Breast epithelium (tissue), 4 donors: Measurements from ENCODE around the gene SCGB1D4. TPM values are rescaled to one million over a fixed set of nuclear protein-coding genes. Genes with fewer than 3 reads are reported as not detected.
A peak's percentile ranks its signal among the peaks of the same experiment; 100 is the strongest.

Experiments used
- DNase-seq, 2 donors: peaks; one replicate each; pipeline ENCODE4 v3.0.0-alpha.2; 2019; ENCODE audit warnings: low spot score in 2 of 2
- H3K27ac ChIP-seq, 2 donors: fragments of 200-600 bp; sonication (generic) in 1 of 2; one replicate each; pipeline ENCODE4 v1.5.1; 2016 to 2019; ENCODE audit warnings: mild to moderate bottlenecking in 1 of 2
- H3K27me3 ChIP-seq, 2 donors: fragments of 200-600 bp; sonication (generic) in 1 of 2; one replicate each; pipeline versions ENCODE4 v1.5.1 to v1.6.0; 2017 to 2019; ENCODE audit warnings: control low read depth in 1 of 2, mild to moderate bottlenecking in 1 of 2
- H3K36me3 ChIP-seq: fragments of 200-600 bp; one replicate; pipeline ENCODE4 v1.5.1; 2019
- H3K4me1 ChIP-seq, 2 donors: fragments of 200-600 bp; sonication (generic); one replicate each; pipeline ENCODE4 v1.5.1; 2016 to 2019; ENCODE audit warnings: control low read depth in 1 of 2
- H3K4me3 ChIP-seq, 3 donors: fragments of 200-600 bp; sonication (generic); 1 replicate in 2 of 3; 2 replicates in 1 of 3; pipeline ENCODE4 v1.5.1; 2016 to 2019; ENCODE audit warnings: mild to moderate bottlenecking in 3 of 3, moderate library complexity in 2 of 3
- H3K9me3 ChIP-seq, 2 donors: fragments of 200-600 bp; sonication (generic) in 1 of 2; one replicate each; pipeline ENCODE4 v1.5.1; 2016 to 2019; ENCODE audit warnings: control low read depth in 1 of 2
- CTCF ChIP-seq, 3 donors: fragments of 450-650 bp; IDR thresholded peaks; one replicate each; pipeline ENCODE4 v1.5.1; 2016 to 2017; ENCODE audit warnings: antibody characterized with exemption in 3 of 3, mild to moderate bottlenecking in 3 of 3, moderate library complexity in 3 of 3
- POLR2A ChIP-seq: fragments of 450-650 bp; IDR thresholded peaks from one replicate; pipeline ENCODE4 v1.6.1; 2016; ENCODE audit warnings: antibody characterized with exemption, mild to moderate bottlenecking, moderate library complexity
- POLR2AphosphoS5 ChIP-seq, 3 donors: sonication (generic); formaldehyde crosslinking; IDR thresholded peaks; one replicate each; pipeline ENCODE4 v1.6.1; 2017; ENCODE audit warnings: antibody characterized with exemption in 3 of 3
- intact Hi-C: fragments of 100-400 bp; cut with DNase I; formaldehyde crosslinking; loops from one replicate; pipeline ENCODE4 v1.15.1; 2023; ENCODE audit warnings: low total_unique reads
- total RNA-seq, 3 donors: library from RNA; depleted of rRNA; stranded (reverse); fragments of >200 nt; gene quantifications; one replicate each; pipeline ENCODE4 v1.1.0, GENCODE V29; 2016

SCGB1D4 gene
- total RNA-seq, 3 donors from 2014 or later = not detected

- no peaks in the 10 kb centered on the region for H3K36me3 ChIP-seq
- no peaks in the 10 kb centered on the region for H3K4me1 ChIP-seq
- no peaks in the 10 kb centered on the region for H3K9me3 ChIP-seq
- H3K4me3 ChIP-seq = no peak overlapping the region
- intact Hi-C loops = no loop called here
- no peaks in the 10 kb centered on the region for H3K27me3 ChIP-seq
- no peak for DNase-seq
- TF ChIP-seq POLR2AphosphoS5 (IDR thresholded peaks at IDR 0.05) (no peak), POLR2A (no peak), CTCF (IDR thresholded peaks at IDR 0.05) (no peak)
- no peak overlapping the region for H3K27ac ChIP-seq
Observed at GRCh38 chr11:62306227-62306626, 7.4 kb upstream of the SCGB1D4 start.

- Histone ChIP-seq H3K4me3 (no peak overlapping the region), H3K36me3 (no peaks in the 10 kb centered on the region), H3K4me1 (no peaks in the 10 kb centered on the region), H3K9me3 (no peaks in the 10 kb centered on the region), H3K27ac (no peak overlapping the region), H3K27me3 (peaks cover 0 to 5% of the 10 kb centered on the region in 2 donors)
- intact Hi-C loops = no loop called here
- no peak for TF ChIP-seq CTCF (IDR thresholded peaks at IDR 0.05)
- TF ChIP-seq POLR2A = no peak
- no peak for TF ChIP-seq POLR2AphosphoS5 (IDR thresholded peaks at IDR 0.05)
- DNase-seq = no peak
Observed at GRCh38 chr11:62295504-62295903, 3.4 kb downstream of the SCGB1D4 start.

GRCh38 chr11:62280452-62280851 is 18.4 kb downstream of the SCGB1D4 start:
- H3K27me3 ChIP-seq = no peaks in the 10 kb centered on the region
- intact Hi-C loops = no loop called here
- no peaks in the 10 kb centered on the region for H3K4me1 ChIP-seq
- no peaks in the 10 kb centered on the region for H3K36me3 ChIP-seq
- H3K4me3 ChIP-seq = no peak overlapping the region
- H3K9me3 ChIP-seq = no peaks in the 10 kb centered on the region
- DNase-seq = no peak
- TF ChIP-seq CTCF (IDR thresholded peaks at IDR 0.05) = no peak
- TF ChIP-seq POLR2A = no peak
- TF ChIP-seq POLR2AphosphoS5 (IDR thresholded peaks at IDR 0.05) = no peak
- no peak overlapping the region for H3K27ac ChIP-seq

GRCh38 chr11:62273789-62274275 is 25.0 kb downstream of the SCGB1D4 start:
- Histone ChIP-seq H3K4me3 (no peak overlapping the region), H3K4me1 (no peaks in the 10 kb centered on the region), H3K36me3 (no peaks in the 10 kb centered on the region), H3K27ac (peak overlapping the region in 1 of 2 donors; percentile 3), H3K9me3 (no peaks in the 10 kb centered on the region), H3K27me3 (no peaks in the 10 kb centered on the region)
- no peak for DNase-seq
- TF ChIP-seq CTCF (IDR thresholded peaks at IDR 0.05) (no peak), POLR2A (no peak), POLR2AphosphoS5 (IDR thresholded peaks at IDR 0.05) (no peak)
- intact Hi-C loops = loop anchor here (10.0 kb wide), 1 partner anchor 2001 kb away; no protein-coding TSS in a partner anchor

- no peaks in the 10 kb centered on the region for H3K9me3 ChIP-seq
- no peak overlapping the region for H3K27ac ChIP-seq
- no peaks in the 10 kb centered on the region for H3K27me3 ChIP-seq
- TF ChIP-seq CTCF (IDR thresholded peaks at IDR 0.05) (no peak), POLR2AphosphoS5 (IDR thresholded peaks at IDR 0.05) (no peak), POLR2A (no peak)
- H3K4me3 ChIP-seq = no peak overlapping the region
- H3K4me1 ChIP-seq = no peaks in the 10 kb centered on the region
- H3K36me3 ChIP-seq = no peaks in the 10 kb centered on the region
- intact Hi-C loops = loop anchor here (10.0 kb wide), 1 partner anchor 2002 kb away; no protein-coding TSS in a partner anchor
- no peak for DNase-seq
Observed at GRCh38 chr11:62273284-62273683, 25.6 kb downstream of the SCGB1D4 start.
